ENCODE measurements around the gene JMJD8. TPM values are rescaled to one million over a fixed set of nuclear protein-coding genes. Genes with fewer than 3 reads are reported as not detected.
A peak's percentile ranks its signal among the peaks of the same experiment; 100 is the strongest.

The JMJD8 gene, protein sequence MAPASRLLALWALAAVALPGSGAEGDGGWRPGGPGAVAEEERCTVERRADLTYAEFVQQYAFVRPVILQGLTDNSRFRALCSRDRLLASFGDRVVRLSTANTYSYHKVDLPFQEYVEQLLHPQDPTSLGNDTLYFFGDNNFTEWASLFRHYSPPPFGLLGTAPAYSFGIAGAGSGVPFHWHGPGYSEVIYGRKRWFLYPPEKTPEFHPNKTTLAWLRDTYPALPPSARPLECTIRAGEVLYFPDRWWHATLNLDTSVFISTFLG
- 36.1 TPM for total RNA-seq

DNA sequence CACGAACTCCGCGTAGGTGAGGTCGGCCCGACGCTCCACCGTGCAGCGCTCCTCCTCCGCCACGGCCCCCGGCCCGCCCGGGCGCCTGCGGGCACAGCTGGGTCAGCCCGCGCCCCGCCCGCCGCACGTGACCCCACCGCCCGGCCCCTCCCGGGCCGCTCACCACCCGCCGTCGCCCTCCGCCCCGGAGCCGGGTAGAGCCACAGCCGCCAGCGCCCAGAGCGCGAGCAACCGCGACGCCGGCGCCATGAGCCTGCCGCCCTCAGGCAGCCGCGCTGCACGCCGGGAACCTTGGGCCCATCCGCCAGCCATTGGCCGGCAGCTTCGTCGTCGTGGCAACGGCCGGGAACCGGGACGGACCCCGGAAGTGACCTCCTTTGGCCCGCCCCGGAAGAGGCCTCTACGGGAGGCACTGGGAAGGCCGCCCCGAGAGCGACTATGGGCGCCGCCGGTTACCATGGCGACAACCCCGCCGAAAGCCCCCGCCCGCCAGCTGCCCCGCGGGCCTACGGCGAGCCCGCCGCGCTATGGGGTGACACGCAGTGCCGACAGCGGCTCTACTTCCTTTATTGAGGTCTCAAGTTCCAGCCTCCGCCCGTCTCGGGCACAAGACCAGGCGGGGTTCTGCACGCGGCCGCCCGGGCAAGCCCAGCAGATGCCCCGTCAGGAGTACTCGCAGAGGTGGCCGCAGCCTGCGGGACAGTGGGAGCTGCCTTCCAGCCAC, at the start of gene JMJD8:
Gene JMJD8 (minus strand): TSS at position 264 of the 724 bp plus-strand sequence. CDS start 15 bp downstream, at position 249.
- intact Hi-C loops (cut with DNase I): no loop called here
- DNase-seq (ENCODE audit: low spot score) (peak; percentile 99), ATAC-seq (peak; percentile 84)

DNA sequence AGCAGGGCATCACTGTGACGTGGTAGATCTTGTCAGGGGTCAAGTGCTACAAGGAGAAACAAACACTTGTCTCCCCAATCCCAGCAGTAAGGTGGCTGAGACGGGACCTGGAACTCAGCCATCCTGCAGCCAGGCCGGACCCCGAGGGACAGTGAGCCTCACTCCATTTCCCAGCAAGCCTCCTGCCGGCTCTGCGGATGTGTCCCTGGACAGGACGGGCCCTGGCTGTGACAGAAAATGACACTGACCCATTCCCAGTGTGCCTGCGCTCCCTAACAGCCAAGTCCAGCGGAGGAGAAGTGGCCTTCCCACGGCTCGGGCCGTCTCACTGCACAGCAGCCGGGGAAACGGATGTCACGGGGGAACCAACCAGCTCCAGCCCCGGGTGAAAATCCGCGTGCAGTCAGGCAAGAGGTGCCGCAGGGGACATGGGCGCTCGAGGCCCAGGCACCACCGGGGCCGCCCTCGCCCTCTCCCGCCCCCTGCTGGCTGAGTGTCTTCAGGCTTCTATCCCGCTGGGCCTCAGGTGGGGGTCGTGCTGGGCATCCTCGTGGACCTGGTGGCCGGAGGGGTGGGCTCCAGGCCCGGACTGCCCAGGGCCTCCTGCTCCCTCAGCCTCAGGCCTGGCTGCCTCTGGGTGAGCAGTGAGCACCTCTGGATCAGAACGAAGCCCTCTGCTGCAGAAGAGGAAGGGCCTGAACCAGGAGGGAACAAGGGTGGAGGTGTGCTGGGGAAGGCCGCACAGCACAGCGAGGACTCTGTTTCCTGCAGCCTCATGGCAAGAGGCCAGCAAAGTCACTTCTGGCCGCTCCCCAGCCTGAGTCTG, 49.5 kb upstream of the JMJD8 start:
- DNase-seq (ENCODE audit: low spot score) (peak; percentile 63), ATAC-seq (no peak)
- intact Hi-C loops (cut with DNase I): no loop called here

GRCh38 chr16:732936-733335, 48.8 kb upstream of the JMJD8 start:
- DNase-seq (ENCODE audit: low spot score): peak; percentile 58
- no peak for ATAC-seq
- intact Hi-C loops (cut with DNase I): no loop called here

GRCh38 chr16:732332-732731, 48.2 kb upstream of the JMJD8 start:
- ATAC-seq: no peak
- no peak for DNase-seq (ENCODE audit: low spot score)
- intact Hi-C loops (cut with DNase I): no loop called here

- no peak for ATAC-seq
Measured at GRCh38 chr16:730666-731509, 46.8 kb upstream of the JMJD8 start.

DNA sequence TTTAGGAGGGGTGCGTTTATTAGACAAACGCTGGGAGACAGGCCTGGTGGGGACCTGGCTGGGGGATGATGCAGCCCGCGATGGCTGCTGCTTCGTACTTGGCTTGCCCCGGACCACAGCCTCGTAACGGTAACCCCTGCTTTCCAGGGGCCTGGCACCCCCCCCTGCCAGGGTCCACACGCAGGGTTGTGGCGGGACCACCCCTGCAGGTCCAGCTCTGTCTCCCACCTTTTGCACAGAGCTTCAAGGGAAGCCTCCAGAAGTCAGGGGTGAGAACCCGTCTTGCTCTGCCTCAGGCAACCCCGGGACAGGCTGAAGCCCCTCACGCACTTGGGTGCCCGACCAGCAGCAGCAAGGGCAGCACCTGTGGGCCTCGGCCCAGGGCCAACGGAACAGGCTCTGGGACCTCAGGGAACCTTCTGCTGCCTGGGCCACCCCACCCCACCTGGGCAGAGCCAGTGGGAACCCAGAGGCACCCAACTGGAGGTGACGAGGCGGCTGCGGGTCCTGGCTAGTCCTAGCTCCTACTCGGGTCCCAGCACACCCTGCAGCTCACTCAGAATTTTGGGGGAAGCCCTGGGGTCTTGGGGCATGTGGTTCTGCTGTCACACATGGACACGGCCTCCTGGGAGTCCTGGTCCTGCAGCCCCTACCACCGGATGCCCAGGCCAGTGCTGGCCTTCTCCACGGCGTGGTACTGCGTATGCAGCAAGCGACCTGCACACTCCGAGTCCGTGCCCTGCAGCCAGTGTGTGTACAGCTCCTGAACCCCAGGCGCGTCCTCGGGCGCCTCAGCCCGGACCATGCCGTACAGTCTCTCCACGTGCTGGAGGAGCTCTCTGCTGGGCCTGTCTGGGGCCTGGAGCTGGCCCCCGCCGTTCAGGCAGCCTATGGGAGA, 45.9 kb upstream of the JMJD8 start:
- DNase-seq (ENCODE audit: low spot score) (peak; percentile 57), ATAC-seq (no peak)
- intact Hi-C loops (cut with DNase I): no loop called here

More at GRCh38 chr16:730666-731509, 46.8 kb upstream of the JMJD8 start:
- peak; percentile 55 for DNase-seq (ENCODE audit: low spot score)
- intact Hi-C loops (cut with DNase I): no loop called here

- no peak for ATAC-seq
Measured at GRCh38 chr16:728890-729744, 45.0 kb upstream of the JMJD8 start.

GRCh38 chr16:728131-728889, 44.2 kb upstream of the JMJD8 start:
- ATAC-seq (peak; percentile 46), DNase-seq (ENCODE audit: low spot score) (peak; percentile 82)

More at GRCh38 chr16:728890-729744, 45.0 kb upstream of the JMJD8 start:
- intact Hi-C loops (cut with DNase I): no loop called here
- DNase-seq (ENCODE audit: low spot score): no peak

GRCh38 chr16:727291-727977, 43.3 kb upstream of the JMJD8 start:
- ATAC-seq: no peak
- intact Hi-C loops (cut with DNase I): no loop called here
- no peak for DNase-seq (ENCODE audit: low spot score)

More at GRCh38 chr16:728131-728889, 44.2 kb upstream of the JMJD8 start:
- intact Hi-C loops (cut with DNase I): no loop called here

GRCh38 chr16:726438-727290, 42.5 kb upstream of the JMJD8 start, which contains the start of the genes CCDC78 and HAGHL:
Gene CCDC78, minus strand, starts transcription at chr16:726443. Its CDS starts 76 bp downstream, at chr16:726367.
Gene HAGHL, plus strand, starts transcription at chr16:727106. Its CDS starts 404 bp downstream, at chr16:727510.
- DNase-seq (ENCODE audit: low spot score) (peak; percentile 84), ATAC-seq (no peak)
- intact Hi-C loops (cut with DNase I): no loop called here

GRCh38 chr16:726188-726437, 42.0 kb upstream of the JMJD8 start:
- intact Hi-C loops (cut with DNase I): no loop called here
- no peak for ATAC-seq
- DNase-seq (ENCODE audit: low spot score): no peak

DNA sequence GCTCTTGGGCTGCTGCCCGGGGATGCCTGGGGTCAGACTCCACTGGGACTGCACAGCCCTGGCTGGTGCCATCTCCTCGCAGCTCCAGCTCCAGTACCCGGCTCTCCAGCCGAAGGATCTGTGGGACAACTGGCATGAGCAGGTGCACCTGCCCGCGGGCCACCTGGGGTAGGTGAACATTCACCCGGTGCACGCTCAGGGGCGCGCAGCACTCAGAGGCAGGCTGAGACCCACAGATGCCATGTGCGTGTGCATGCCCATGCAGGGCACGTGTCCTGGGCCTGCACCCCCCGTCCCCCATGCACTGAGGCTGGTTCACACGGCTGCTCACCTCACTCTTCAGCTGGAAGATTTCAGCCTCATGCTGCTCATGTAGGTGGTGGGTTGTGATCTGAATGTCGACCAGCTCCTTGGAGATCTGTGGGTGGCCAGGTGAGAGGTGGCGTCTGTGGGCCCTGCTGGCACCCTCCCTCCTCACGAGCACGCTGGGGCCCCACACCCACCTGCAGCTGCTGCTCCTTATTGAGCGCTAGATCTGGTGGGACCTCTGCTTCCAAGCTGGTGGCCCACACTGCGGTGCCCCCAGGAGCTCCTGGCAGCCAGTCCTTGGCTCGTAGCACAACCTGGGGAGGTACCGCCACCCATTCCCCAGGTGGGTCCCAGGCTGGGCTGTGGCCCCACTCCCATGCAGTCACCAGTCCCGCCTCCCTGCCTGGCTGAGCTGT, 41.5 kb upstream of the JMJD8 start:
- intact Hi-C loops (cut with DNase I): no loop called here
- ATAC-seq (no peak), DNase-seq (ENCODE audit: low spot score) (no peak)

DNA sequence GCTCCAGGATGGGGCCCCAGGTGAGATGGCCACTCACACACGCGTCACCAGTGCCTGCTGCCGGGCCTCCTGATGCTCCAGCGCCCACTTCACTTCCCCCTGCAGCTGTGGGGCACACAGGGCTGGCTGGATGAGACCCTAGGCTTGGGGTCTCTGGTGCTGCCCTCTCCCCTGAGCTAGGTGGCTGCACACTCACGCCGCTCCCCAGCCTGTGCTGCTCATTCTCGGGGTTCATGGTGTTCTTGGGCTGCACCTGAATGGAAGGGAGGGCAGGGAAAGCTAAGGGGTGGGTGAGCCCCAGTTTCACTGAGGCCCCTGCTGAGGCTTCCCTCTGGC, 40.9 kb upstream of the JMJD8 start:
- intact Hi-C loops (cut with DNase I): no loop called here
- no peak for ATAC-seq

More for the DNA sequence above, 40.9 kb upstream of the JMJD8 start:
- DNase-seq (ENCODE audit: low spot score): no peak

Measured in sciatic nerve (tissue), 2 donors.